Transverse colon (tissue), 4 donors: ENCODE results near the gene SHISAL2A. TPM values are rescaled to one million over a fixed set of nuclear protein-coding genes. Genes with fewer than 3 reads are reported as not detected.

ENCODE experiments used
- DNase-seq: peaks from one replicate; pipeline ENCODE4 v3.0.0-alpha.2; 2019
- H3K27ac ChIP-seq, 4 donors: fragments of 200-600 bp; sonication (generic); 2 replicates each; pipeline ENCODE4 v1.5.1; 2016 to 2018; ENCODE audit warnings: inconsistent platforms in 4 of 4
- H3K27me3 ChIP-seq: fragments of 200-600 bp; sonication (generic); 2 replicates; pipeline ENCODE4 v1.5.1; 2017; ENCODE audit warnings: inconsistent platforms
- H3K36me3 ChIP-seq, 4 donors: fragments of 200-600 bp; sonication (generic); 2 replicates each; pipeline ENCODE4 v1.5.1; 2017 to 2019; ENCODE audit warnings: inconsistent platforms in 4 of 4
- H3K4me1 ChIP-seq, 4 donors: fragments of 200-600 bp; sonication (generic); 2 replicates each; pipeline ENCODE4 v1.5.1; 2017 to 2020; ENCODE audit warnings: inconsistent platforms in 4 of 4
- H3K4me3 ChIP-seq, 4 donors: fragments of 200-600 bp; sonication (generic); 1 replicate in 1 of 4; 2 replicates in 3 of 4; pipeline versions ENCODE4 v1.5.1 to v1.6.1; 2017 to 2019; ENCODE audit warnings: inconsistent platforms in 4 of 4
- H3K9me3 ChIP-seq, 2 donors: fragments of 200-600 bp; sonication (generic); 2 replicates each; pipeline ENCODE4 v1.5.1; 2017 to 2019; ENCODE audit warnings: inconsistent platforms in 2 of 2
- CTCF ChIP-seq, 5 experiments: fragments of 200-600 bp in 3 of 5; fragments of 450-650 bp in 2 of 5; sonication (generic) in 3 of 5; IDR thresholded peaks; 1 replicate in 2 of 5; 2 replicates in 3 of 5; pipeline ENCODE4 v1.5.1; 2016 to 2017; ENCODE audit warnings: antibody characterized with exemption in 5 of 5, inconsistent platforms in 3 of 5, mild to moderate bottlenecking in 2 of 5, moderate library complexity in 1 of 5
- EP300 ChIP-seq: sonication (generic); formaldehyde crosslinking; IDR thresholded peaks from one replicate; pipeline ENCODE4 v1.6.1; 2017; ENCODE audit warnings: antibody characterized with exemption, low read depth
- POLR2A ChIP-seq: fragments of 450-650 bp; IDR thresholded peaks from one replicate; pipeline ENCODE4 v1.6.1; 2016; ENCODE audit warnings: antibody characterized with exemption, mild to moderate bottlenecking, moderate library complexity
- POLR2AphosphoS5 ChIP-seq, 3 donors: sonication (generic); formaldehyde crosslinking; IDR thresholded peaks; one replicate each; pipeline ENCODE4 v1.6.1; 2016; ENCODE audit warnings: antibody characterized with exemption in 3 of 3
- WGBS, 2 donors: methylation state at CpG; one replicate each; pipeline ENCODE4 v1.1.5; 2018; ENCODE audit warnings: low coverage in 1 of 2; 5-methylcytosine and 5-hydroxymethylcytosine counted together
- in situ Hi-C, 4 donors: fragments of 200-750 bp; cut with MboI; loops; one replicate each; pipeline versions ENCODE4 v1.15.0 to v1.15.1; 2017; ENCODE audit warnings: low sequenced_read_pairs in 3 of 4, low pct_ligation_motif_present in 1 of 4, low pct_unique_long_range_greater_than_20kb in 1 of 4
- intact Hi-C: fragments of 100-400 bp; cut with DNase I; formaldehyde crosslinking; loops from one replicate; pipeline ENCODE4 v1.15.1; 2023; ENCODE audit warnings: low total_unique reads
- total RNA-seq, 4 donors: library from RNA; depleted of rRNA; stranded (reverse); fragments of >200 nt; gene quantifications; one replicate each; pipeline ENCODE4 v1.1.0, GENCODE V29; 2016

SHISAL2A gene
- total RNA-seq, 4 donors from 2014 or later, result 3.2 to 8.2 TPM; not detected in 2

GRCh38 chr1:52631759-52632331, 1.1 kb upstream of the SHISAL2A start:
- intact Hi-C loops, result no loop called here
- no peak overlapping the region for H3K4me3 ChIP-seq
- WGBS, 2 donors, result 59 to 79% methylated on average over 2 to 8 of the region's 8 CpGs
- H3K27ac ChIP-seq, result peak overlapping the region in 1 of 4 donors; percentile 34
- TF ChIP-seq POLR2A, result no peak
- TF ChIP-seq EP300, result no peak
- TF ChIP-seq CTCF (IDR thresholded peaks at IDR 0.05), result no peak
- TF ChIP-seq POLR2AphosphoS5 (IDR thresholded peaks at IDR 0.05), result no peak
- no peak for DNase-seq
- no peaks in the 10 kb centered on the region for H3K9me3 ChIP-seq
- no peaks in the 10 kb centered on the region for H3K36me3 ChIP-seq
- in situ Hi-C loops, result no loop called here
- H3K4me1 ChIP-seq, result peaks cover 0 to 26% (median 8%) of the 10 kb centered on the region in 4 donors
- peaks cover 64% of the 10 kb centered on the region for H3K27me3 ChIP-seq

GRCh38 chr1:52633291-52633754, 355 bp downstream of the SHISAL2A start:
- Histone ChIP-seq H3K4me3 (peak overlapping the region; percentile 30 to 50 (median 48)), H3K27ac (peak overlapping the region; percentile 28 to 66 (median 48)), H3K9me3 (no peaks in the 10 kb centered on the region), H3K4me1 (peaks cover 0 to 26% (median 8%) of the 10 kb centered on the region in 4 donors), H3K36me3 (no peaks in the 10 kb centered on the region), H3K27me3 (peaks cover 61% of the 10 kb centered on the region)
- DNase-seq, result no peak
- intact Hi-C loops, result no loop called here
- no peak for TF ChIP-seq EP300
- no peak for TF ChIP-seq POLR2AphosphoS5 (IDR thresholded peaks at IDR 0.05)
- no peak for TF ChIP-seq POLR2A
- no peak for TF ChIP-seq CTCF (IDR thresholded peaks at IDR 0.05)
- WGBS, 2 donors, result 30% methylated on average over 11 of the region's 52 CpGs; no CpG with 5 or more reads in 1 of the 2 donors
- in situ Hi-C loops, result no loop called here

GRCh38 chr1:52634111-52634510, 1.1 kb downstream of the SHISAL2A start:
- DNase-seq, result no peak
- TF ChIP-seq POLR2A (no peak), POLR2AphosphoS5 (IDR thresholded peaks at IDR 0.05) (no peak), CTCF (IDR thresholded peaks at IDR 0.05) (no peak)
- in situ Hi-C loops, result no loop called here
- Histone ChIP-seq H3K36me3 (no peaks in the 10 kb centered on the region), H3K27me3 (peaks cover 53% of the 10 kb centered on the region), H3K27ac (peak overlapping the region in 2 of 4 donors; percentile 29 to 66), H3K4me1 (peaks cover 0 to 23% (median 8%) of the 10 kb centered on the region in 4 donors), H3K4me3 (no peak overlapping the region), H3K9me3 (no peaks in the 10 kb centered on the region)
- WGBS, 2 donors, result 75 to 86% methylated on average over 3 to 4 of the region's 4 CpGs
- intact Hi-C loops, result no loop called here

- no peaks in the 10 kb centered on the region for H3K9me3 ChIP-seq
- WGBS, 2 donors, result 41% methylated on average over 3 to 4 of the region's 4 CpGs
- intact Hi-C loops, result no loop called here
- DNase-seq, result no peak
- no peaks in the 10 kb centered on the region for H3K36me3 ChIP-seq
- H3K4me1 ChIP-seq, result peaks cover 0 to 19% (median 8%) of the 10 kb centered on the region in 4 donors
- in situ Hi-C loops, result no loop called here
- no peak overlapping the region for H3K27ac ChIP-seq
- H3K4me3 ChIP-seq, result no peak overlapping the region
- peaks cover 40% of the 10 kb centered on the region for H3K27me3 ChIP-seq
- TF ChIP-seq POLR2A (no peak), POLR2AphosphoS5 (IDR thresholded peaks at IDR 0.05) (no peak), EP300 (no peak), CTCF (IDR thresholded peaks at IDR 0.05) (no peak)
These were observed 2.5 kb downstream of the SHISAL2A start for GRCh38 chr1:52635321-52636089.
